Dermis blood vessel endothelial cell (primary cell): Measurements from ENCODE around the gene BYSL. TPM values are rescaled to one million over a fixed set of nuclear protein-coding genes. Genes with fewer than 3 reads are reported as not detected.

ENCODE experiments used
- DNase-seq: peaks from one replicate; pipeline ENCODE4 v3.0.0; 2010
- total RNA-seq: library from RNA; depleted of rRNA; stranded (reverse); fragments of >200 nt; gene quantifications from 2 replicates; pipeline ENCODE4 v1.2.3, GENCODE V29; 2014

The BYSL gene
- total RNA-seq, 1 donor from 2014 or later = 15.8 TPM

DNA sequence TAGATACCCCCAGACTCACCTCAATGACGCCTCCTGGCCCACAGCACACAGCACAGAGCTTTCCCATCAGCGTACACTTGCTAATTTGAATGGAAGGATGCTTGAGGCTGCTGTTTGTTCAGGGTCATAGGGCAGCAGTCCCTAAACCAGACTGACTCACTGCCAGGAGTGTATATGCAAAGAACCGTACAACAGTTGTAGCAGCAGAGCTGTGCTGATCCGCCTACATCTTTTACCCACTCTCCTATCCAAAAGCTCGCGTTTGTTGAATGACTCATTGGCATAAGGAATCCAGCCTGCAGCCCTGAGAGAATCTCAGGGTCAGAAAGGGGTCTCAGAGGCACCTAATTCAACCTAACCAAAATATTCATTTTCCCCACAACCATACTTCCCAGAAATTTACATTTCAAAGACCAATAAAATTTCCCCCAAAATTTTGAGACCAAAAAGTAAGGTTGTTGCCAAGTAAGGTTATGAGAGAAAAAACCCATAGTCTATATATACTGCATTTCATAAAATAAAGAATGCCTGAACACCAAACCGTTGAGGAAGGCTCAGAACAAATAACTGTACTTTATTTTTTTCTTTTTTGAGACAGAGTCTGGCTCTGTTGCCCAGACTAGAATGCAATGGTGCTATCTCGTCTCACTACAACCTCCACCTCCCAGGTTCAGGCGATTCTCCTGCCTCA, 55.6 kb downstream of the BYSL start:
- DNase-seq = peak; percentile 24

Other genes with a start within 250 kb of the BYSL start
- 5.7 and 6.5 TPM in 2 replicates for gene TFEB, start 185.9 kb upstream of the BYSL start, total RNA-seq
- not detected in 2 replicates for gene PGC, start 174.1 kb upstream of the BYSL start, total RNA-seq
- gene FRS3, start 141.6 kb upstream of the BYSL start, total RNA-seq = 1.2 and 1.8 TPM in 2 replicates
- gene PRICKLE4, start 140.7 kb upstream of the BYSL start, total RNA-seq = 6.9 and 10.4 TPM in 2 replicates
- gene TOMM6, start 133.8 kb upstream of the BYSL start, total RNA-seq = 76.0 and 85.6 TPM in 2 replicates
- gene USP49, start 26.1 kb upstream of the BYSL start, total RNA-seq = 2.9 and 3.1 TPM in 2 replicates
- gene MED20, start 360 bp upstream of the BYSL start, total RNA-seq = 36.5 and 47.5 TPM in 2 replicates
- gene CCND3, start 20.3 kb downstream of the BYSL start, total RNA-seq = 59.1 and 60.1 TPM in 2 replicates
- gene TAF8, start 129.0 kb downstream of the BYSL start, total RNA-seq = 19.1 and 20.3 TPM in 2 replicates
- gene C6orf132, start 221.1 kb downstream of the BYSL start, total RNA-seq = under 0.01 TPM in 1 of 2 replicates, not detected in the other